Measurements from ENCODE around the gene SETBP1.

SETBP1 gene

GRCh38 chr18:45050712-45051601 lies 370.3 kb downstream of the SETBP1 start:
- DNase-seq = no peak

GRCh38 chr18:45054636-45055035 lies 373.9 kb downstream of the SETBP1 start:
- DNase-seq = no peak

- DNase-seq = no peak
Observed at GRCh38 chr18:45055811-45056210, 375.1 kb downstream of the SETBP1 start.

GRCh38 chr18:45056926-45057325 lies 376.2 kb downstream of the SETBP1 start:
- DNase-seq = no peak

GRCh38 chr18:45057955-45058600 lies 377.4 kb downstream of the SETBP1 start:
- no peak for DNase-seq

GRCh38 chr18:45059695-45060094 lies 379.0 kb downstream of the SETBP1 start:
- DNase-seq = no peak

- DNase-seq = no peak
Observed at GRCh38 chr18:45060102-45060501, 379.4 kb downstream of the SETBP1 start.

- no peak for DNase-seq
Observed at GRCh38 chr18:45061359-45061758, 380.7 kb downstream of the SETBP1 start.

- no peak for DNase-seq
Observed at GRCh38 chr18:45063246-45064038, 382.8 kb downstream of the SETBP1 start.

- no peak for DNase-seq
Observed at GRCh38 chr18:45066210-45066609, 385.5 kb downstream of the SETBP1 start.

GRCh38 chr18:45066886-45067285 lies 386.2 kb downstream of the SETBP1 start:
- no peak for DNase-seq

- DNase-seq = no peak
Observed at GRCh38 chr18:45068400-45069094, 387.9 kb downstream of the SETBP1 start.

GRCh38 chr18:45069546-45069945 lies 388.9 kb downstream of the SETBP1 start:
- no peak for DNase-seq

- no peak for DNase-seq
Observed at GRCh38 chr18:45071956-45072355, 391.3 kb downstream of the SETBP1 start.

GRCh38 chr18:45073556-45073955 lies 392.9 kb downstream of the SETBP1 start:
- DNase-seq = no peak

GRCh38 chr18:45081566-45082181 lies 401.0 kb downstream of the SETBP1 start:
- DNase-seq = no peak

- DNase-seq = no peak
Observed at GRCh38 chr18:45083226-45083855, 402.7 kb downstream of the SETBP1 start.

GRCh38 chr18:45084206-45084605 lies 403.5 kb downstream of the SETBP1 start:
- DNase-seq = no peak

- no peak for DNase-seq
Observed at GRCh38 chr18:45085916-45086624, 405.4 kb downstream of the SETBP1 start.

- no peak for DNase-seq
Observed at GRCh38 chr18:45086777-45087176, 406.1 kb downstream of the SETBP1 start.

GRCh38 chr18:45090526-45091140 lies 409.9 kb downstream of the SETBP1 start:
- DNase-seq = no peak
